Tibial nerve (tissue), 3 donors: ENCODE data around the gene KCNT1.

Experiments used
- POLR2A ChIP-seq, 2 donors: fragments of 450-650 bp; IDR thresholded peaks; one replicate each; pipeline ENCODE4 v1.6.1; 2017; ENCODE audit warnings: antibody characterized with exemption in 2 of 2, mild to moderate bottlenecking in 2 of 2, moderate library complexity in 2 of 2
- TF ChIP-seq, protein P1 (sequence below), 5 experiments: fragments of 200-600 bp in 3 of 5; fragments of 450-650 bp in 2 of 5; sonication (generic) in 3 of 5; IDR thresholded peaks; one replicate each; pipeline ENCODE4 v1.5.1; 2016 to 2019; ENCODE audit warnings: antibody characterized with exemption in 5 of 5, mild to moderate bottlenecking in 3 of 5, moderate library complexity in 2 of 5

DNA sequence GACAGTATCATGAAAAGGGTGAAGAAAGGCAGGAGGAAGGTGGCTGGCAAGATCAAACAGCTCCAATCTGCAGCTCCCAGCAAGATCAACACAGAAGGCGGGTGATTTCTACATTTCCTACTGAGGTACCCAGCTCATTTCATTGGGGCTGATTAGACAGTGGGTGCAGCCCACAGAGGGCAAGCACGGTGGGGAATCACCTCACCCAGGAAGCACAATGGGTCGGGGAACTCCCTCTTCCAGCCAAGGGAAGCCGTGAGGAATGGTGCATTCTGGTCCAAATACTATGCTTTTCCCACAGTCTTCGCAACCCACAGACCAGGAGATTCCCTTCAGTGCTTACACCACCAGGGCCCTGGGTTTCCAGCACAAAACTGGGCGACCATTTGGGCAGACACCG, 138.6 kb downstream of the KCNT1 start:
- TF ChIP-seq, protein P1, sequence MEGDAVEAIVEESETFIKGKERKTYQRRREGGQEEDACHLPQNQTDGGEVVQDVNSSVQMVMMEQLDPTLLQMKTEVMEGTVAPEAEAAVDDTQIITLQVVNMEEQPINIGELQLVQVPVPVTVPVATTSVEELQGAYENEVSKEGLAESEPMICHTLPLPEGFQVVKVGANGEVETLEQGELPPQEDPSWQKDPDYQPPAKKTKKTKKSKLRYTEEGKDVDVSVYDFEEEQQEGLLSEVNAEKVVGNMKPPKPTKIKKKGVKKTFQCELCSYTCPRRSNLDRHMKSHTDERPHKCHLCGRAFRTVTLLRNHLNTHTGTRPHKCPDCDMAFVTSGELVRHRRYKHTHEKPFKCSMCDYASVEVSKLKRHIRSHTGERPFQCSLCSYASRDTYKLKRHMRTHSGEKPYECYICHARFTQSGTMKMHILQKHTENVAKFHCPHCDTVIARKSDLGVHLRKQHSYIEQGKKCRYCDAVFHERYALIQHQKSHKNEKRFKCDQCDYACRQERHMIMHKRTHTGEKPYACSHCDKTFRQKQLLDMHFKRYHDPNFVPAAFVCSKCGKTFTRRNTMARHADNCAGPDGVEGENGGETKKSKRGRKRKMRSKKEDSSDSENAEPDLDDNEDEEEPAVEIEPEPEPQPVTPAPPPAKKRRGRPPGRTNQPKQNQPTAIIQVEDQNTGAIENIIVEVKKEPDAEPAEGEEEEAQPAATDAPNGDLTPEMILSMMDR (IDR thresholded peaks at IDR 0.05): no peak
- TF ChIP-seq POLR2A (IDR thresholded peaks at IDR 0.05): no peak
